ENCODE results near the gene SCN4B.

Gene SCN4B

GRCh38 chr11:118174006-118174567, 21.5 kb upstream of the SCN4B start:
- DNase-seq (ENCODE audit: low spot score): no peak

DNA sequence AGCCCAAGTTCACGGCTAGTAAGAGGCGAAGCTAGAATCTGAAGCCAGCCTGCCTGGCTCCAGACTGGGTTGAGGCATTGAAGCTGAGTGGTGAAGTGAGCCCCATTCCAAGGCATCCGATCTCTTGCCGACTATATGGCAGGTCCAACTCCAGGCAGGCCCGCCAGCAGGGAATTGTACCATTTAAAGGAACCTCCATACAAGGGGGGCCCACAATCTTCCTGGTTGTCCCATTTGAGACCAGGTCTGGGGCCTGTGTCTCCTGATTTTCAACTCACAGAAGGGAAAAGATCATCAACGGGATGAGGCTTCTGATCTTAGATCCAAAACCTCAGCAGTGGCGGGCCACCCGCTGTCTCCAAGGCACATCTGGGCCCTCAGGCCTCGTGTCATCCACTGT, 19.7 kb upstream of the SCN4B start:
- DNase-seq (ENCODE audit: low spot score): no peak

- peak; percentile 89 for DNase-seq (ENCODE audit: low spot score)
Measured at GRCh38 chr11:118171269-118172062, 18.8 kb upstream of the SCN4B start.

DNA sequence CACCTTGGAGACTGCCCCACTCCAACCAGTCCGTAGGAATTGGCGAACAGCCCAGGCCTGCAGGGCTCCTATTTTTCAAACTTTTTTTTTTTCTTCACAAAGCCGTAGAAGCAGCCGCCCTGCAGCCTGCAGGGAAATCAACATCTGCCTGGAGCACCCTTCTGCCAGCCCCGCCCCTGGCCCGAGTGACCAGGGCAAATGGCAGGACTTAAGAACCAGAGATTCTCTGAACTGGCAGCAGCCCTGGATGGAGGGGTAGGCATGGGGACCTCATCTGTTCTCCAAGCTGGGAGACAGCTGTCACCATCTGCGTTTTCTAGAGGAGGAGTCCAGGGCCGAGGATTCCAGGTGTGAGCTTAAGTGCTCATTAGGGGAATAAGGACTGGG, 18.3 kb upstream of the SCN4B start:
- no peak for DNase-seq (ENCODE audit: low spot score)

DNA sequence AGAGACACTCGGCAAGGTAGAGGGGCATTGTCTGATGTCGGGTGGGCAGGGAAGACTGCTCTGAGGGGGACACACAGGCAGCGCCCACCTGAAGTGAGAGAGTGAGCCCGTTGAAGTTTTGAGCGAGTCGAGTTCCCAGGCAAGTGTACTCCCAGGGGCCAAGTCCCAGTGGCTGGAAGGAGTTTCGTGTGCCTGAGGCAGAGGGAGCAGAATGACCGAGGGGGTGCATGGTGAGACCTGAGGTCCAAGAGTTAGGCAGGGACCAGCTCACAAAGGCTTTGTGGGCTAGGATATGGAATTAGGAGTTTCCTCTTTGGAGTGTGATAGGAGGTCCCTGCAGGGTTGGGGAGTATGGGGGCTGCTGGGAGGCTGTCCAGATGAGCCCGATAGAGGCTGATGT, 17.6 kb upstream of the SCN4B start:
- DNase-seq (ENCODE audit: low spot score): no peak

DNA sequence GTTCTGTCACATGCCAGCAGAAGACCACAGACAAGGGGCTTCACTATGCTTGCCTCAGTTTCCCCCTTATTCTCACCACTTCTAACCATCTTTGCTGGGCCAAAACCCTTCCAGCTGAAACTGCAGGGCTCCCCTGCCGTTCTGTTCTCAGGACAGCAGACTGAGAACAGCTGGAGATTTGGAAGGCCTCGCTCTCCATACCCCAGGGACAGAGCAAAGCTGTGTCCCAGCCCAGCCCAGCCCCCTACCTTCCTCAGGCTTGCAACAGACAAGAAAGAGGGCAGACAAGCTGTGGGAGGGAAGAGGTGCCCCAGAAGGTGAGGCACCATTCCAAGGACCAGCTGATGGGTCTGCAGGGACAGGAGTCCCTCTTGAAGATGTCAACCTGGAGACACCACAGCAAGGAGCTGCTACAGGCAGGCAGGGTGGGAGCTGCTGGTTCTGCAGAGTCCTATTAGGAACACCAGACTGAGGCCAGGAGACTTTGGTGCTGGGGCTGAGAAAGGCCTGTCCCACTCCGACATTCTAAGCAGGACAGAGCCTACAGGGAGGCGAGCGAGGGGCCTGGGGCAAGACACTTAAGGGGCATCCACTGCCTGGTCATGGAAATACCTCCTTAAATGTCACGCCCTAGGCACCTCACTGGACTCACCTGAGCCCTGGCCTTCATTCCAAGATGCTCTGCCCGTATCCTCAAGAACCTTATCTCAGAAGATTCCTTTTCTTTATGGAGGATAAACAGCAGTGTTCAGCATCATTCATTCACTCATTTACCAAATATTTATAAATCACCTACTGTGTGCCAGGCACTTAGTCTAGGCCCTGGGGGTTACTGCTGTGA, 16.9 kb upstream of the SCN4B start:
- DNase-seq (ENCODE audit: low spot score): no peak

GRCh38 chr11:118168751-118169150, 16.1 kb upstream of the SCN4B start:
- no peak for DNase-seq (ENCODE audit: low spot score)

DNA sequence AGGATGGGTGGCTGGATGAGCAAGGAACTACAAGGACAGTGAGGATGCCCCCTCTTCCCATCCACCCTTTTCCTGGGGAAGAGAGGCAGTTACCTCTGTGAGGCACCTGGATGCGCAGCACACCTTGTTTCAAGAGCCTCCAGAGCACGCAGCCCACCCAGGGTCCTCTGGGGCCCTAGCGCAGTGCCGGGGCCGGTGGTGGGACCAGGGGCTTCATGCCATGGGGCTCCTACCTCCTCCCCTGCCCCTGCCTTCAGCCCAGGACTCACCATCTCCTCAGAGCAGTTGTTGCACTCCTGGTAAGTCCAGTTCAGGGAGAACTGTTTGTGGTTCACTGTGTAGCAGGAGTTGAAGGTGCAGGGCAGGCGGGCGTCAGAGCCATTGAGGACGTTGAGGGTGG, 15.7 kb upstream of the SCN4B start:
- DNase-seq (ENCODE audit: low spot score): no peak

DNA sequence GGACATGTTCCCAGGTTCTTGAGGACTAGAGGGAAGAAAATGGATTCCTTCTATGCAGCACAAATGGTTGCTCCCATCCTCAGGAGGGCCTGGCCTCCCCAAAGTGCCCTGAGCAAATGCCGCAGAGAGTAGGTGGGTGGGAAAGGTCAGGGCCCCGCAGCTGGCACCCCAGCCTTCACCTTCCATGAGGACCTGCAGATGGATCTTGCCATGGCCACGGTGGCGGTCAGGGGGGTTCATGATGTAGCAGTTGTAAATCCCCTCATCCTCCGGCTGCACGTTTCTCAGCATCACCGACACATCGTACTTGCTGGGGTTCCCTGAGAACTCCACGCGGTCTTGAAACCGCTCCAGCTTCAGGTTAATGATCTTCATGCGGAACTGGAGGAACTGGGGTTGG, 15.3 kb upstream of the SCN4B start:
- no peak for DNase-seq (ENCODE audit: low spot score)

DNA sequence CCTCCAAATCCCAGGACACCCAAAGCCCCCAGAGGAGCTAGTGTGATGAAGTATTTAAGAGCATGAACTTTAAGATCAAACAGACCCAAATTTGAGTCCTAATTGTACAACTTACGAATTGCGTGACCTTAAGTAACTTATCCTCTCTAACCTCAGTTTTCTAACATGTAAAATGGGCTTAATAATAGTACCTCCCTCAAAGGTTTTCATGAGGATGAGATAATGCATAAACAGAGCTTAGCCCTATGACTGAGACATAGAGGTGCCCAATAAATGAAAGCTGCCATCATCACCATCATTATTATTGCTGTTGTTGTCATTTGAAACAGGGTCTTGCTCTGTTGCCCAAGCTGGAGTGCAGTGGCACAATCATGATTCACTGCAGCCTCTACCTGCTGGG, 14.6 kb upstream of the SCN4B start:
- DNase-seq (ENCODE audit: low spot score): no peak

GRCh38 chr11:118166641-118167040, 14.0 kb upstream of the SCN4B start:
- DNase-seq (ENCODE audit: low spot score): no peak

DNA sequence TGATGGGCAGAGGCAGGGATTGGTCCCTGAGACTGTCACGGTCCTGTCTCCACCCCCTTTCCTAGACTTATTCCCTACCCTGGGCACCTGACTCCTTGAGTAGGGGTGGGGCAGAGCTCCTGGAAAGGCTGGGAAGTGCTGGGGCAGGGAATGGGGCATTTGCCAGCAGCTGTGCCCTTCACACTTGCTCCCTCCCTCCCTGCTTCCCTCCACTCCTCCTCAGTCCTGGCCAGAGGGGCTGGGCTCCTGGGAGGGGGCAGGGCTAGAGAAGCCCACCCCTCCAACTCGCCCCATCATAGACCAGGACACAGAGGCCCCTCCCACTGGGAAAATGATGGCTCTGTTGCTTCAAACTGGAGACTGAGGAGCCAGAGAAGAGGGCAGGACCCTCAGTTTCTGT, 12.3 kb upstream of the SCN4B start:
- DNase-seq (ENCODE audit: low spot score): no peak

GRCh38 chr11:118163494-118163893, 10.9 kb upstream of the SCN4B start:
- DNase-seq (ENCODE audit: low spot score): no peak

DNA sequence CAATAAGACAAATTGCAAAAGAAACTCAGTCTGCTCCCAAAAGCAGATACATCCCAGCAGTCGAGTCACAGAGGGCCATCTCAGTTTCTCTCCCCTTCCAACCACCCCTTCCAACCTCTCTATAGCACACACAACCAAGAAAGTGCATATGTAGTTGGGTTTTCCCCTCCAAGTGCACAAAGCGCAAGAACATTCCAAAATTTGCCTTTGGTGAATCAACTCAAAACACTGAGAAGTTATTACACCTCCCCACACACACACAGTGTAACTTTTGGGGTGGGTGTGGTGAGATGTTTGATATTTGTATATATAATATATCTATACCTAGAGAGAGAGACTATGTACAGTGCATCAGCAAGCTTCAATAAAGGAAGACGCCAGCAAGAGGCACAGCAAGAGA, 10.2 kb upstream of the SCN4B start:
- DNase-seq (ENCODE audit: low spot score): no peak

DNA sequence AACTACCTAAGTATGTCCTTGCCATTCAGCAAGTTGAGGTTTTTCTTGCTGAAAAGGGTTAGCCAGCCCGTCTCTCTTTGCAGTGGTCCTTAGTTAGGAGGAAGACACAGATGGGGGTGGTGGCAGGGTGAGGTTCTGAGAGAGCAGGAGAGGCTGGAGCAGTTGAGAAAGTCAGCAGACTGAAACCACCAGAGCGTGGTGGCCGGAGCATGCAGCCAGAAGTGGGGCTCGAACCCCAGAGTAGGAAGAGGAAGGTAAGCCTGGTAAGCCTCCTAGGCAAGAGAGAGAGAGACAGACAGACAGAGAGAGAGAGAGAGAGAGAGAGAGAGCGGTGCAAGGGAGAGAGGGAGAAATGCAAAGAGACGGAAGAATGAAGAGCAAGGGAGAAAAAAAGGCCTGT, 9.2 kb upstream of the SCN4B start:
- no peak for DNase-seq (ENCODE audit: low spot score)

GRCh38 chr11:118157186-118157895, 4.7 kb upstream of the SCN4B start:
- DNase-seq (ENCODE audit: low spot score): no peak

DNA sequence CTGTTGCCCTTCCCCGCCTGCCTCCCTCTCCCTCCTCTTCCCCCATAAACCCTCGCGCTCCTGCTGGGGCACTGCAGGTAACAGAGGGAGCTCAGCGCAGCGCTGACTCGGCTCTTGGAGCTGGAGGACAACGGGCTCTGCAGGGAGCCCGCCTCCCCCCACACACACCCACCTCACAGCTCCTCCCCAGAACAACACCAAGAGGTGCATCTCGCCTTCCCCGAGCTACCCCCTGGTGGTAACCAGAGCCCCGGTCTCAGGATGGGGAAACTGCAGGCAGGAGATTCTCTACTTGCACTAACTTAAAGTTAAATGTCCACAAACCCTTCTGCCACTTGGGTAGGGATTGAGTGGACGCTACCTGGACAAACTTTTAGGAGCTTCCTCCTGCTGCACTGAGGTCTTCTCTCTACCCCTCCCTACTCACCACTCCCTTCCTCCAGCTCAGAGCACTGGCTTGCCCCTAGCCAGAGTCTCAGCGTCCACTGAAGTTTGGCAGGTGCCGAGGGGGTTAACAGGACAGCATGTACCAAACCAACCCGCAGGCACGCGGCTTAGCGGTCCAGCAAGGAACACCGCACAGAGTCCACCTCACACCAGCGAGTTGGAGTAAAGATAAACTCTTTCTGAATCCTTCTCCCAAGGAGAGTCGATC, 4.0 kb upstream of the SCN4B start:
- no peak for DNase-seq (ENCODE audit: low spot score)

- DNase-seq (ENCODE audit: low spot score): no peak
Measured at GRCh38 chr11:118155776-118156530, 3.3 kb upstream of the SCN4B start.

DNA sequence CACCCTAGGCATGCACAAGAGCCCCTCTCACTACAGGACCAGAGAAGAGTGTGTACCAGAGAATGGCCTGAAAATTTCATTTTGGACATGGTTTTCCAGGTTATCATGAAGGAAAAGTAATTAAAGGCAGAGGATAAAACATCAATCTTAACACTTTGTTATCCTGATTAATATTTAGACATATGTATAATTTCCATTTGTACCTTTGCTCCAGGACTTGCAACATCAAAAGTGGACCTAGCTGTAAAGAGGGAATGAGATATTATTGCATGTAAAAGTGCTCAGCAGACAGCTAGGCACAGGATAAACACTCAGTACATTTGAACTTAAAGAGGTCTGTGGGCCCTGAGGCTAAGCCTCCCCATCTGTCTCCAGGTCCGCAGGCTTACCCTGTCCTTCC, 2.0 kb upstream of the SCN4B start:
- no peak for DNase-seq (ENCODE audit: low spot score)

- DNase-seq (ENCODE audit: low spot score): no peak
Measured at GRCh38 chr11:118153976-118154375, 1.4 kb upstream of the SCN4B start.

DNA sequence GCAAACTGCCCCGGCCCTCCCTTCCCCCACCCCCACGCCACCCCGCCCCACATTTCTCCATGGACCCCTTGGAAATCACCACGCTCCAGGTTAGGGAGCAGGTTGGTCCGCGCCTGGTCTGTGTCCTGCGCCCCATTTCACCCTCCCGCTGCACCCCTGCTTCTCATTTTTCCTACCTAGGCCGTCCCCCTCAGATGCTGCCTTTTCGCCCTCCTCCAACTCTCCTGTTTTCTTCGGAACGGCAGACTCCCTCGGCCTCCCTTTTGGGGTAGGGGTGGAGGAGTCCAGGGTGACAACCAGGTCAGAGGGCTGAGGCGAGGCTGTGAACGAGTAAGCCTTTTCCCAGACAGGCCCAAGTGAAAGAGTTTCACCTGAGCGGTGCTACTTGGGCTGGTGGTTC, 893 bp upstream of the SCN4B start:
- DNase-seq (ENCODE audit: low spot score): no peak

Measured in globus pallidus (tissue), 1 donor.